ENCODE results near the gene FUS.
A peak's percentile ranks its signal among the peaks of the same experiment; 100 is the strongest.
"Not testable (repeated sequence)": the region's sequence is repeated elsewhere in the genome, so short reads cannot be mapped to it uniquely, and the experiment has no call there.

Gene FUS

GRCh38 chr16:31144418-31144817, 35.5 kb upstream of the FUS start:
- not testable (repeated sequence) for DNase-seq

- DNase-seq = no peak
These were observed 34.4 kb upstream of the FUS start for GRCh38 chr16:31145398-31145990.

GRCh38 chr16:31147574-31147973, 32.4 kb upstream of the FUS start:
- no peak for DNase-seq

- no peak for DNase-seq
These were observed 31.6 kb upstream of the FUS start for GRCh38 chr16:31148281-31148728.

GRCh38 chr16:31148896-31149295, 31.0 kb upstream of the FUS start:
- DNase-seq = no peak

- no peak for DNase-seq
These were observed 30.6 kb upstream of the FUS start for GRCh38 chr16:31149332-31149731.

- DNase-seq = no peak
These were observed 29.7 kb upstream of the FUS start, which contains the start of gene PRSS36 for GRCh38 chr16:31149894-31150890. TSS of gene PRSS36 (minus strand) at chr16:31150066. CDS start at chr16:31150035, 31 bp downstream.

- not testable (repeated sequence) for DNase-seq
These were observed 29.0 kb upstream of the FUS start for GRCh38 chr16:31150976-31151375.

GRCh38 chr16:31157136-31157535, 22.8 kb upstream of the FUS start:
- DNase-seq = no peak

GRCh38 chr16:31167315-31167714, 12.6 kb upstream of the FUS start:
- DNase-seq = no peak

- DNase-seq = no peak
These were observed 11.1 kb upstream of the FUS start for GRCh38 chr16:31168848-31169247.

GRCh38 chr16:31170048-31170447, 9.9 kb upstream of the FUS start:
- DNase-seq = not testable (repeated sequence)

GRCh38 chr16:31177136-31177535, 2.8 kb upstream of the FUS start:
- DNase-seq = no peak

GRCh38 chr16:31179219-31179746, 656 bp upstream of the FUS start:
- DNase-seq = no peak

GRCh38 chr16:31181102-31181830, 1.3 kb downstream of the FUS start:
- DNase-seq = peak; percentile 13

GRCh38 chr16:31182391-31182790, 2.5 kb downstream of the FUS start:
- DNase-seq = no peak

- DNase-seq = no peak
These were observed 3.8 kb downstream of the FUS start for GRCh38 chr16:31183432-31184428.

- no peak for DNase-seq
These were observed 4.9 kb downstream of the FUS start for GRCh38 chr16:31184888-31185287.

- no peak for DNase-seq
These were observed 5.4 kb downstream of the FUS start for GRCh38 chr16:31185339-31185738.

GRCh38 chr16:31186176-31186575, 6.2 kb downstream of the FUS start:
- no peak for DNase-seq

- DNase-seq = no peak
These were observed 7.2 kb downstream of the FUS start for GRCh38 chr16:31186930-31187807.

Data from NCI-H2171 treated with DMSO at 0.1 percent for 48 hours (cell line).